ENCODE measurements around the gene NUP62.
"Not testable (repeated sequence)": the region's sequence is repeated elsewhere in the genome, so short reads cannot be mapped to it uniquely, and the experiment has no call there.

NUP62 gene, protein sequence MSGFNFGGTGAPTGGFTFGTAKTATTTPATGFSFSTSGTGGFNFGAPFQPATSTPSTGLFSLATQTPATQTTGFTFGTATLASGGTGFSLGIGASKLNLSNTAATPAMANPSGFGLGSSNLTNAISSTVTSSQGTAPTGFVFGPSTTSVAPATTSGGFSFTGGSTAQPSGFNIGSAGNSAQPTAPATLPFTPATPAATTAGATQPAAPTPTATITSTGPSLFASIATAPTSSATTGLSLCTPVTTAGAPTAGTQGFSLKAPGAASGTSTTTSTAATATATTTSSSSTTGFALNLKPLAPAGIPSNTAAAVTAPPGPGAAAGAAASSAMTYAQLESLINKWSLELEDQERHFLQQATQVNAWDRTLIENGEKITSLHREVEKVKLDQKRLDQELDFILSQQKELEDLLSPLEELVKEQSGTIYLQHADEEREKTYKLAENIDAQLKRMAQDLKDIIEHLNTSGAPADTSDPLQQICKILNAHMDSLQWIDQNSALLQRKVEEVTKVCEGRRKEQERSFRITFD

GRCh38 chr19:49929121-49929610 is at the start of gene NUP62, which contains the start of gene ATF5:
Gene NUP62, minus strand, starts transcription at chr19:49929504. Its CDS starts 19,697 bp downstream, at chr19:49909807.
Gene ATF5, plus strand, starts transcription at chr19:49929205. Its CDS starts 1,646 bp downstream, at chr19:49930851.
- DNase-seq (ENCODE audit: low spot score), result peak; percentile 100

DNA sequence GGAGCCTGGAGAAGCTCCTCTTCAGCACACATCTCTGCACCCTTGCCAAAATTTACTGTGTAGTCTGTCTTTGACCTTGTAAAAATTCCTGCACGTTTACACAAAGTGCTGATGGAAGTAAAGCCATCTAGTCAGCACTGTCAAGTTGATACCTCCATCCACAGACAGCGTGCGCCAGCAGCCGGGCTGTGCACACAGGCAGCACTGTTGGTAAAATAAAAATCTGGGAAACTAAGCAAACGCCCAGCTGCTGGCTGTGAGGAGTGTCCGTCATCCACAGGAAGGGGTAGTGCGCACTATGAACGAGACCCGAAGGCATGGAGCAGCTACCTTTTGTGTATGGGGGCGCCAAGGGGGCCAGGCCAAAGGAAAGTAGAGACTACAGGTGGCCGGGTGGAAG is 49.0 kb upstream of the NUP62 start:
- DNase-seq (ENCODE audit: low spot score), result no peak

DNA sequence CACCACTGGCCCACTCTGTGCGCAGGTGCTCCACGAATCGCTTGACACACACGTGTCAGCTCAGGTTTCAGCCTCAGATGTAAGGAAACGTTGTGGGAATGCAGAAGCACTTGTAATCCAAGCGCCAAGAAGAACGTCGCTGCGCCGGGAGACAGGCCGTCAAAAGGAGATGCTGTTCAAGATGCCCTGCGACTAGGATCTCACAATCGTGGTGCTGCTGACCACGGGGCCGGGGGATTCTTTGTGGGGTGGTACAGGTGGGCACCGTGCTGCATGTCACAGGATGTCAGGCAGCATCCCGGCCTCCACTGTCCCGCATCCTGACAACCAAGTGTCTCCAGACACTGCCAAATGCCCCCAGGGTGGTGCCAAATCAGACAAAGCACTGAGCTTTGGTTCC is 48.6 kb upstream of the NUP62 start:
- no peak for DNase-seq (ENCODE audit: low spot score)

GRCh38 chr19:49977076-49977475 is 47.8 kb upstream of the NUP62 start:
- no peak for DNase-seq (ENCODE audit: low spot score)

DNA sequence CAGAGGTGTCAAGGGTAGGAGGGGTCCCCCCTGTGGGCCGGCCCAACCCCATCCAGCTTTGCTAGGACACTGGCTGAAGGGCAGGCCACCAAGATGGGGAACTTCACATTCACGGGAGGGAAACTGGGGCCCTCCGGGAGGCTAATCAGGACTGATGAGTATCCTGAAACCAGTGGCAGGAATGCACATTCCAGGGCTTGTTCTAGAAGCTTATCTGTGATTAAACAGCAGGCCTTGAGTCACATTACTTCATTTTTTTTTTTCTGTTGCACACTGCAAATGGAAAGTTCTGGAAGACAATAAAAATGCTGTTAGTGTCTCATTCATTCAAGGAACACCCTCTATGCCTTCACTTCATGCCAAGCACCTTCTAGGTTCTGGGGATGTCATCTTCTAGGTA is 47.2 kb upstream of the NUP62 start:
- DNase-seq (ENCODE audit: low spot score), result no peak

DNA sequence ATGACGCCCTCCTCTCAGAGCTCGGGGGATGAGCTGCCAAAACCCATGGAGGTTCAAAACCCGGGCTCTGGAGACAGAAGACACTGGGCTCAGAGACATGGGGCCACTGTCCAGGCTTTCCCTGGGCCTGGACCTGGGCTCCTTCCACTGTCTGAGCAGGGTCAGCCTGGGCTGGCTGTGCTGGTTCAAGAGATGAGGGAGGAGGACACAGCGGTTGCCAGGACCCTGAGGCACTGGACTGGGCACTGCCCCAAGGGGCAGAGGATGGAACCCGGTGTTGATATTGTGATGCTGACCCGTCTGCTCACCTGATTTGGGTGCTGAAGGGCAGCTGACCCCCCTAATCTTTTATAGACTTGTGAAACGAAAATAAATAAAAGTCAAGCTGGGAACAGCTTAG is 45.7 kb upstream of the NUP62 start:
- no peak for DNase-seq (ENCODE audit: low spot score)

GRCh38 chr19:49973987-49974386 is 44.7 kb upstream of the NUP62 start:
- DNase-seq (ENCODE audit: low spot score), result no peak

DNA sequence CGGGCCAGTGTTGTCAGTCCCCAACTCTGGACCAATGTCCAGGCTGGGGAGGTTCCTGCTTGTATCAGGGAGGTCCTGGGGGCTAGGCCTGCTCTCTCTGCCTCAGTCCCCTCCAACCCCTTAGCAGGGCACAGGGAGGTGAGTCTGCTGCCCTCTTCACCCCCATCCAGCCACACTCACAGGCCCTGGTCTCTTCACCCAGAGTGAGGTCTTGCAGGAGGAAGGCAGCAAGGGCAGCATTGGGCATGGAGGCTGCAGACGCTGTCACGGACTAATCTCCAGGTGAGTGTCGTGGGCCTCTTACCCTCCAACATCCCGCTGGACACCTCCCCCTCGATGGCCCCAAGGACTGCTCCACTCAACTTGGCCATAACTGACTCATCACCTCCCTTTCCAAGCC is 43.5 kb upstream of the NUP62 start:
- no peak for DNase-seq (ENCODE audit: low spot score)

DNA sequence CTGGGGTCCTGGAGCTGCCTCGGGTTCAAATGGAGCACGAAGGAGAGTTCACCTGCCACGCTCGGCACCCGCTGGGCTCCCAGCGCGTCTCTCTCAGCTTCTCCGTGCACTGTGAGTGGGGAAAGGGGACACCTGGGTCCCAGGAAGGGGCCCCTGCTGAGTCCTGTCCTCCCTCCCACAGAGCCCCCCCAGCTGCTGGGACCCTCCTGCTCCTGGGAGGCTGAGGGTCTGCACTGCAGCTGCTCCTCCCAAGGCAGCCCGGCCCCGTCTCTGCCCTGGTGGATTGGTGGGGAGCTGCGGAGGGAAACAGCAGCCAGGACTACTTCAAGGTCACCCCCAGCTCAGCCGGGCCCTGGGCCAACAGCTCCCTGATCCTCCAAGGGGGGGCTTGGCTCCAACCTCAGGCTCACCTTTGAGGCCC is 42.7 kb upstream of the NUP62 start:
- no peak for DNase-seq (ENCODE audit: low spot score)

- not testable (repeated sequence) for DNase-seq (ENCODE audit: low spot score)
Observed at GRCh38 chr19:49969355-49969754, 40.1 kb upstream of the NUP62 start.

DNA sequence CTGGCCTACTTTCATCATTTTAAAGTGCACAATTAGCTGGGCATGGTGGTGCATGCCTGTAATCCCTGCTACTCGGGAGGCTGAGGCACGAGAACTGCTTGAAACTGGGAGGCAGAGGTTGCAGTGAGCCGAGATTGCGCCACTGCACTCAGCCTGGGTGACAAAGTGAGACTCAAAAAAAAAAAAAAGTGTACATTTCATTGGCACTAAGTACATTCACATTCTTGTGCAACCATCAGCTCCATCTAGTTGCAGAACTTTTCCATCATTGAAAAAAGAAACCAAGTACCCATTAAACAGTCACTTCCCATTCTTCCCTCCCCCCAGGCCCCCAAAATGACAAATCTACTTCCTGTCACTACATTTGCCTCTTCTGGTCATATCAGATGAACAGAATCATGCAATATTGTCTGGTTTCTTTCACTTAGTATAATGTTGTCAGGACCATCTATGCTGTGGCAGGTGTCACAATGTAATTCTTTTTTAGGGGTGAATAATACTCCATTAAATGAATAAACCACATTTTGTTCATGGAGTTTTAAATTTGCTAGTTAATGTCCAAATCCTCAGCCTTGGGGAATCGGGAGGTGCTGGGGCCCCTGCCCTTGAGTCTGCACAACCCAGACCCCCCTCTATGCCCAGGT is 39.1 kb upstream of the NUP62 start:
- no peak for DNase-seq (ENCODE audit: low spot score)

DNA sequence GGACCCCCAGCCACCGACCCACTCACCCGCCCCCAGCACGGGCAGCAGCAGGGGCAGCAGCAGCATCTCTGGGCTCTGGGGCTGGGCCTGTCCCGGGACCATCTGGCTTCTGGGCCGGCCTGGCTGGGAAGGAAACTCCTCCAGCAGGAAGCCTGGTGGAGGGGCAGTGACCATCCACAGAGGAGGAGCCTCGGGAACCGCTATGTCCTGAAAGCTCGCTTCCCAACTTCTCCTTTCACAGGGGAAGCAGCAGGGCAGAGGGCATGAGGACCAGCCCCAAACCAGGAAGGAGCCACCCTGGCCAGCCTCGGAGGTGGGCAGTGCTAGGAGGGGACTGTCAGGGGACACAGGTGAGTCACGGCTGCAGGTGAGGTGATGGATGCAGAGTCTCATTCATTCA is 31.7 kb upstream of the NUP62 start, which contains the start of gene SIGLEC11:
Gene SIGLEC11 (minus strand): TSS at position 193 of the 400 bp plus-strand sequence. CDS start 91 bp downstream, at position 102.
- DNase-seq (ENCODE audit: low spot score), result not testable (repeated sequence)

DNA sequence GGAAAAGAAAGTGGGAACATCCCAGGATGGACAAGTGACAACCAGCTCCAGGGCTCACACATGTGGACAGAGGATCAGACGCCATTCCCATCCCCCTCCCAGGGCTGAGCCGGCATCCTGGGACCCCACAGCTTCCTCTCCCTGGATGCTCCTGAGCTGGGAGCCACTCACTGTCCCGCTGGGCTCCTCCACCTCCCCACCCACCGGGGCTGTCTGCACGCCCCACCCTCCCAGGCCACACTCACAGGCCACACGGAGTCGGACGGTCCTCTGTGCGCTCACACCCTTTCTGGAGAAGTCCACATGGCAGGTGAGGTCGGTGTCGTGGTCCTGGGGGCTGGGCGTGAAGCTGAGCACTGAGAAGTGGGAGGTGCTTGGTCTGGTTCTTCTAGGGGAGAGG is 30.6 kb upstream of the NUP62 start:
- DNase-seq (ENCODE audit: low spot score), result not testable (repeated sequence)

DNA sequence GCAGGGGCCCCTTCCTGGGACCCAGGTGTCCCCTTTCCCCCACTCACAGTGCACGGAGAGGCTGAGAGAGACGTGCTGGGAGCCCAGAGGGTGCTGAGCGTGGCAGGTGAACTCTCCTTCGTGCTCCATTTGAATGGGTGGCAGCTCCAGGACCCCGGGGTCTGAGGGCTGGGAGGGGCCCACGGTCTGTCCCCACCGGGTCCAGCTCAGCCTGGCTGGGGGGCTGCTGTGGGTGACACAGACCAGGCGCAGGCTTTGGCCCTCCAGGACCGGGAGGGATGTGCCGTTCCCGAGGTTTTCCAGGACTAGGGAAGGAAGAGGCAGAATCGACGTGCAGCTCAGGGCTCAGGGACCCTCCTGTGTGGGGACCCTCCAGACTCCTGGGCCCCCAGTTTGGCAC is 29.3 kb upstream of the NUP62 start:
- DNase-seq (ENCODE audit: low spot score), result not testable (repeated sequence)

DNA sequence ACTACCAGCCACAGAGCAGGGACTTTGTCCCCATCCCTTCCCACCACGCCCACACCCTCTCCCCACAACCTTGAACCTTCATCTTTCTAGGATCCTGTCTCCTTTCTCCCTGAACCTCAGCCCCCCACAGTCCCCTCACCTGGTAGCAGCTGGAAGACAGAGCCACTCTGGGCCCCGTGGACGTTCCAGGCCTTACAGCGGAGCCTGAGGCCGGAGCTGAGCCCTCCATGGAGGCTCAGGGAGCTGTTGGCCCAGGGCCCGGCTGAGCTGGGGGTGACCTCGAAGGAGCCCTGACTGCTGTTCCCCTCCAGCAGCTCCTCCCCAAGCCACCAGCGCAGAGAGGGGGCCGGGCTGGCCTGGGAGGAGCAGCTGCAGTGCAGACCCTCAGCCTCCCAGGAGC is 28.8 kb upstream of the NUP62 start:
- DNase-seq (ENCODE audit: low spot score), result not testable (repeated sequence)

DNA sequence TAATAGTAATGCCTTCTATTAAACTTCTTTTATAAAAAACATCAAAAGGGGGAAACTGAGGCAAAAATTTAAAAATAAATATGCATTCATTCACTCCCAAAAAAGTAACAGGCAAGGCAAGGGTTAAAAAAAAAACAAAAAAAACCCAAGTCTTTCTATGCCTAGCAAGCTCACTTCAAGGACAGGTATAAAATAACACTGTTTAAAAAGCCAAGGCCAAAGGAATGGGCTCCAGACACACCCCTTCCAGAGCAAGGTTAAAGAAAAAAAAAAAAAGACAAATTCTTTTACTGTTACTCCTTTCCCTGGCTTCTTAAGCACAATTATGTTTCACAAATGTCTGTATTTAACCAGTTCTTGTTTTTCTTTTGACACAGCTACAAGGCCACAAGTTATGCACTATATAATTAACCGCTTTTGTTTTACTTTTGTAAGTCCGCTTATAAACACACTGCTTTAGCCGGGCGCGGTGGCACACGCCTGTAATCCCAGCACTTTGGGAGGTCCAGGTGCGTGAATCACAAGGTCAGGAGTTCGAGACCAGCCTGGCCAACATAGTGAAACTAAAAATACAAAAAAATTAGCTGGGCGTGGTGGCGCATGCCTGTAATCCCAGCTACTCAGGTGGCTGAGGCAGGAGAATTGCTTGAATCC is 28.1 kb upstream of the NUP62 start:
- DNase-seq (ENCODE audit: low spot score), result no peak

- no peak for DNase-seq (ENCODE audit: low spot score)
Observed at GRCh38 chr19:49956115-49956495, 26.8 kb upstream of the NUP62 start.

- DNase-seq (ENCODE audit: low spot score), result no peak
Observed at GRCh38 chr19:49954933-49955332, 25.6 kb upstream of the NUP62 start.

DNA sequence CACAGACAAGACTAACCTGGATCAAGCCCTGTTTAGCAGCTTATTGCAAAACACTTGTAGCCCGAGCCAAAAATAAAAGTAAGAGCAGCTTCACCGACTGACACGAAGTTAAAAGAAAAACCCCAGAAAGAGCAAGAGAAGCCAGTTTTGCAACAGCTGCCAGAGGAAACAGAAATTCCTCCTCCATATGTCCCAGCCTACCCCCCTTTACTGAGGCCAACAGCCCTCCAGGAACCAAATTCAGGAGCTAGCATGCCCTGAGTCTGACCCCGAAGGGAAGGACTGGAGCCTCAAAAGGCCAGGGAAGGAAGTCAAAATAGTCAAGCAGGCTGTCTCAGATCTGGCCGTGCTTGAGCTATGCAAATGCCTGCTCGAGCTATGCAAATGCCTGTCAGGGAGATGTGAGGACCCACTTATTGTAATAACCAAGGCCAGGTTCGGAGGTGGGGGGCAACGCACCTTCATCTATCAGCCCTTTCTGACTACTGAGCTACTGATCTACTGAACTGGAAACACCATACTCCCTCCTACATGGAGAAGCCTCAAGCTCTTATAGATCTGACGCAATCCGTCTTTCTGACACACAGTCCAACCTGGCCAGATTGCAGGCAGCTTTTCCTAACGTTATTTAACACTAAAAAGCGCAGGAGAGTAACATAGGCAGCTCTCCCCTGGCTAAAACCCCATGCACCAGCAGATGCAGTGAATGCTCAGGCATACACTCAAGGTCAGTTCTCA is 25.0 kb upstream of the NUP62 start:
- DNase-seq (ENCODE audit: low spot score), result no peak

GRCh38 chr19:49953416-49953815 is 24.1 kb upstream of the NUP62 start:
- DNase-seq (ENCODE audit: low spot score), result no peak

DNA sequence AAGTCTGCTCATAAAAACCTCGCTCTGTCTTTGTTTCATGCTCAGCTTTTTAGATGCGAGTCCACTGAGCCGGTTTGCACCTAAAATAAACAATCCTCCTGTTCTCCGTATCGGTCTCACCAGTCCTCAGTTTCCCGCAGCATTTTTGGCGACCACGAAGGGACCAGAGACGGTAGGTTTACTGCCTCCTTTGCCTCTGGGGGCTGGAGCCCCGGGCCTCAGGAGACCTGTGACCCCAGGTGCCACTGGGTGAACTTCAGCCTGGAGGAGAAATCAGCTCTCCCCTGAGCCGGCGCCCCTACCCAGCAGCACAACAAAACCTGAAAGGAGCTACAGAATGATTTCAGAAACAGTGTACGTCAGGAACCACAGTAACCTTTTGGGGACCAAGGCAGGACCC is 23.6 kb upstream of the NUP62 start:
- DNase-seq (ENCODE audit: low spot score), result no peak

DNA sequence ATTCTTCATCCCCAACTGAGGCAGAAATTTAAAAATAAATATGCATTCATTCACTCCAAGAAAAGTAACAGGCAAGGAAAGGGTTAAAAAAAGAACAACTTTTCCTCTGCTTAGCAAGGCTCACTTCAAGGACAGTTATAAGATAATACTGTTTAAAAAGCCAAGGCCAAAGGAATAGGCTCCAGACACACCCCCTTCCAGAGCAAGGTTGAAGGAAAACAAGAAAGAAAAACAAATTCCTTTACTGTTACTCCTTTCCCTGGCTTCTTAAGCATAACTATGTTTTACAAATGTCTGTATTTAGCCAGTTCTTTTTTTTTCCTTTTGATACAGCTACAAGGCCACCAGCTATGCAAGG is 23.2 kb upstream of the NUP62 start:
- no peak for DNase-seq (ENCODE audit: low spot score)
